MCF 10A (cell line): ENCODE measurements around the gene DIAPH3. TPM values are rescaled to one million over a fixed set of nuclear protein-coding genes. Genes with fewer than 3 reads are reported as not detected.

Experiments used
- BruUV-seq: library from RNA; stranded (reverse); fragments of 400-500 nt; replicated peaks from 2 replicates; lab custom pipeline; 2021; lab: Mats Ljungman, UMichigan
- CTCF ChIA-PET: fragments of 300-600 bp; sonication (Branson Sonifier 250); formaldehyde crosslinking; extraction: SDS; loops from one replicate; lab custom pipeline; 2021; ENCODE audit warnings: antibody characterized with exemption, inconsistent platforms; lab: Yijun Ruan, JAX
- POLR2A ChIA-PET: fragments of 300-600, 350-650 bp; sonication (Branson Sonifier 250); formaldehyde crosslinking; extraction: SDS; loops from one replicate; lab custom pipeline; 2020; ENCODE audit warnings: antibody characterized with exemption, inconsistent platforms; lab: Yijun Ruan, JAX
- DNase-seq: peaks from one replicate; pipeline ENCODE4 v3.0.0-alpha.2; 2018; ENCODE audit not compliant: unreplicated experiment
- H3K27ac Mint-ChIP-seq: one replicate; pipeline ENCODE4 v1.8.0; 2022; ENCODE audit warnings: mild to moderate bottlenecking, low read depth, mixed read lengths; ENCODE audit not compliant: unreplicated experiment
- H3K27me3 Mint-ChIP-seq: one replicate; pipeline ENCODE4 v1.8.0; 2022; ENCODE audit warnings: mixed read lengths; ENCODE audit not compliant: insufficient read depth, unreplicated experiment
- H3K36me3 Mint-ChIP-seq: one replicate; pipeline ENCODE4 v1.8.0; 2022; ENCODE audit warnings: mild to moderate bottlenecking, moderate library complexity, mixed read lengths; ENCODE audit not compliant: insufficient read depth, unreplicated experiment
- H3K4me1 Mint-ChIP-seq: one replicate; pipeline ENCODE4 v1.8.0; 2022; ENCODE audit warnings: mixed read lengths; ENCODE audit not compliant: insufficient read depth, unreplicated experiment
- H3K4me3 Mint-ChIP-seq: one replicate; pipeline ENCODE4 v1.8.0; 2022; ENCODE audit warnings: mild to moderate bottlenecking, moderate library complexity, mixed read lengths; ENCODE audit not compliant: unreplicated experiment
- H3K9me3 Mint-ChIP-seq: one replicate; pipeline ENCODE4 v1.8.0; 2022; ENCODE audit warnings: mixed read lengths; ENCODE audit not compliant: unreplicated experiment
- intact Hi-C: fragments of 100-400 bp; cut with micrococcal nuclease; formaldehyde crosslinking; loops from 2 replicates; pipeline ENCODE4 v1.14.1; 2022
- total RNA-seq: library from RNA; stranded (reverse); gene quantifications from 2 replicates; pipeline ENCODE4 v1.2.3, GENCODE V29; 2022
- TF ChIP-seq, protein P1 (sequence below): fragments of 200-600 bp; IDR thresholded peaks from one replicate; pipeline ENCODE4 v1.8.0; 2022; ENCODE audit warnings: antibody characterized with exemption, mild to moderate bottlenecking; ENCODE audit not compliant: unreplicated experiment

DIAPH3 gene
- total RNA-seq, 1 experiment from 2014 or later = 34.7 TPM

GRCh38 chr13:60178327-60178726 lies 14.6 kb upstream of the DIAPH3 start:
- ChIA-PET CTCF (interaction anchor here (0.6 kb wide), 1 partner anchor 14 kb away, joined by 3 read pairs; no protein-coding TSS in a partner anchor), POLR2A (no interaction called here)
- no peaks in the 10 kb centered on the region for H3K9me3 Mint-ChIP-seq
- no peaks in the 10 kb centered on the region for H3K27me3 Mint-ChIP-seq
- no TSS peak for BruUV-seq
- no peak for DNase-seq
- H3K27ac Mint-ChIP-seq = no peak overlapping the region
- TF ChIP-seq, protein P1, sequence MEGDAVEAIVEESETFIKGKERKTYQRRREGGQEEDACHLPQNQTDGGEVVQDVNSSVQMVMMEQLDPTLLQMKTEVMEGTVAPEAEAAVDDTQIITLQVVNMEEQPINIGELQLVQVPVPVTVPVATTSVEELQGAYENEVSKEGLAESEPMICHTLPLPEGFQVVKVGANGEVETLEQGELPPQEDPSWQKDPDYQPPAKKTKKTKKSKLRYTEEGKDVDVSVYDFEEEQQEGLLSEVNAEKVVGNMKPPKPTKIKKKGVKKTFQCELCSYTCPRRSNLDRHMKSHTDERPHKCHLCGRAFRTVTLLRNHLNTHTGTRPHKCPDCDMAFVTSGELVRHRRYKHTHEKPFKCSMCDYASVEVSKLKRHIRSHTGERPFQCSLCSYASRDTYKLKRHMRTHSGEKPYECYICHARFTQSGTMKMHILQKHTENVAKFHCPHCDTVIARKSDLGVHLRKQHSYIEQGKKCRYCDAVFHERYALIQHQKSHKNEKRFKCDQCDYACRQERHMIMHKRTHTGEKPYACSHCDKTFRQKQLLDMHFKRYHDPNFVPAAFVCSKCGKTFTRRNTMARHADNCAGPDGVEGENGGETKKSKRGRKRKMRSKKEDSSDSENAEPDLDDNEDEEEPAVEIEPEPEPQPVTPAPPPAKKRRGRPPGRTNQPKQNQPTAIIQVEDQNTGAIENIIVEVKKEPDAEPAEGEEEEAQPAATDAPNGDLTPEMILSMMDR = no peak
- intact Hi-C loops = no loop called here
- H3K4me1 Mint-ChIP-seq = no peaks in the 10 kb centered on the region
- H3K36me3 Mint-ChIP-seq = no peaks in the 10 kb centered on the region
- no peak overlapping the region for H3K4me3 Mint-ChIP-seq

- no peak for DNase-seq
- intact Hi-C loops = no loop called here
- Mint-ChIP-seq H3K27me3 (no peaks in the 10 kb centered on the region), H3K36me3 (no peaks in the 10 kb centered on the region), H3K27ac (no peak overlapping the region), H3K4me3 (no peak overlapping the region), H3K4me1 (no peaks in the 10 kb centered on the region), H3K9me3 (no peaks in the 10 kb centered on the region)
- ChIA-PET CTCF (interaction anchor here (0.6 kb wide), 1 partner anchor 1943 kb away, joined by 3 read pairs; no protein-coding TSS in a partner anchor), POLR2A (no interaction called here)
- no TSS peak for BruUV-seq
- TF ChIP-seq, protein P1 = no peak
Measured at GRCh38 chr13:60175571-60175970, 11.8 kb upstream of the DIAPH3 start.

DNA sequence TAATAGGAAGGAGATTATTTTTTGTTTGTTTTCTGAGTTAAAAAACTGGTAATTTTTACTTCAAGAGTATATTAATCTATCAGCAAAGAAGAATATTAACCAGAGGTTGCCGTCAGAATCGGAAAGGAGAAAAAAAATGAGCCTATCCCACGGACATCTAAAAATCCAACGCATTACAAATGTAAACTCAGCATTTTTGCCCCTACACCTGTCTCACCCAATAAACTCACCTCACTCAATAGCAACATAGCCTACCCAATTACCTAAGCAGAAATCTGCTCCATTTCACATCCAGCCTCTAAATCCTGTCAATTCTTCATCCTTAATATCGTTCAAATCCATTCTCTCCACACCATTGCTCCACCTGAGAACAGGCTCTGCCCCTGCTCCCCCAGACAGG lies 10.4 kb upstream of the DIAPH3 start:
- Mint-ChIP-seq H3K9me3 (no peaks in the 10 kb centered on the region), H3K4me1 (no peaks in the 10 kb centered on the region), H3K27ac (no peak overlapping the region), H3K27me3 (no peaks in the 10 kb centered on the region), H3K4me3 (no peak overlapping the region), H3K36me3 (peaks cover 2% of the 10 kb centered on the region)
- CTCF ChIA-PET = no interaction called here
- intact Hi-C loops = no loop called here
- BruUV-seq = no TSS peak
- TF ChIP-seq, protein P1 = no peak
- no peak for DNase-seq
- POLR2A ChIA-PET = no interaction called here

- POLR2A ChIA-PET = interaction anchor here (0.6 kb wide), 1 partner anchor 541 kb away, joined by 4 read pairs; no protein-coding TSS in a partner anchor
- CTCF ChIA-PET = no interaction called here
- DNase-seq = no peak
- peaks cover 4% of the 10 kb centered on the region for H3K36me3 Mint-ChIP-seq
- no peaks in the 10 kb centered on the region for H3K4me1 Mint-ChIP-seq
- TF ChIP-seq, protein P1 = no peak
- no TSS peak for BruUV-seq
- H3K27ac Mint-ChIP-seq = no peak overlapping the region
- H3K4me3 Mint-ChIP-seq = no peak overlapping the region
- no peaks in the 10 kb centered on the region for H3K27me3 Mint-ChIP-seq
- intact Hi-C loops = no loop called here
- H3K9me3 Mint-ChIP-seq = no peaks in the 10 kb centered on the region
Measured at GRCh38 chr13:60172111-60172510, 8.4 kb upstream of the DIAPH3 start.
